Heart left ventricle (tissue), 16 donors: ENCODE results near the gene NAT16. TPM values are rescaled to one million over a fixed set of nuclear protein-coding genes. Genes with fewer than 3 reads are reported as not detected.

Experiments
- ATAC-seq, 4 donors: fragments of 200-7000 bp; cut with Tn5 transposase; one replicate each; pipeline ENCODE4 v1.9.1; 2020 to 2022; ENCODE audit warnings: moderate library complexity in 4 of 4, mild to moderate bottlenecking in 3 of 4, moderate number of reproducible peaks in 1 of 4
- DNase-seq, 5 donors: peaks; one replicate each; pipeline ENCODE4 v3.0.0-alpha.2; 2020
- H3K27ac ChIP-seq, 12 donors: fragments of 200-600 bp; sonication (generic) in 4 of 12; one replicate each; pipeline versions ENCODE4 v1.5.0 to v1.8.0; 2016 to 2022; ENCODE audit warnings: mild to moderate bottlenecking in 2 of 12
- H3K27me3 ChIP-seq, 9 donors: fragments of 200-600 bp; sonication (generic) in 2 of 9; one replicate each; pipeline versions ENCODE4 v1.5.1 to v1.8.0; 2016 to 2022; ENCODE audit warnings: mild to moderate bottlenecking in 3 of 9
- H3K36me3 ChIP-seq, 9 donors: fragments of 200-600 bp; sonication (generic) in 2 of 9; one replicate each; pipeline versions ENCODE4 v1.5.0 to v1.8.0; 2018 to 2022; ENCODE audit warnings: mild to moderate bottlenecking in 2 of 9
- H3K4me1 ChIP-seq, 12 donors: fragments of 200-600 bp; sonication (generic) in 4 of 12; one replicate each; pipeline versions ENCODE4 v1.5.0 to v1.8.0; 2016 to 2022; ENCODE audit warnings: mild to moderate bottlenecking in 3 of 12
- H3K4me3 ChIP-seq, 12 donors: fragments of 200-600 bp; sonication (generic) in 4 of 12; one replicate each; pipeline versions ENCODE4 v1.5.0 to v1.8.0; 2017 to 2022; ENCODE audit warnings: mild to moderate bottlenecking in 9 of 12, moderate library complexity in 4 of 12
- H3K9me3 ChIP-seq, 12 donors: fragments of 200-600 bp; sonication (generic) in 4 of 12; one replicate each; pipeline versions ENCODE4 v1.5.0 to v1.8.0; 2016 to 2022; ENCODE audit warnings: mild to moderate bottlenecking in 1 of 12
- CTCF ChIP-seq, 12 donors: fragments of 200-600 bp; sonication (generic) in 4 of 12; IDR thresholded peaks; one replicate each; pipeline versions ENCODE4 v1.5.0 to v1.8.0; 2018 to 2022; ENCODE audit warnings: antibody characterized with exemption in 12 of 12, mild to moderate bottlenecking in 5 of 12
- POLR2A ChIP-seq, 2 donors: fragments of 450-650 bp; IDR thresholded peaks; one replicate each; pipeline ENCODE4 v1.6.1; 2017; ENCODE audit warnings: antibody characterized with exemption in 2 of 2, mild to moderate bottlenecking in 2 of 2, moderate library complexity in 2 of 2
- WGBS, 4 donors: extraction: QIAGEN DNeasy Blood & Tissue Kit in 2 of 4; methylation state at CpG; one replicate each; pipeline versions ENCODE4 v1.1.5 to v1.1.7; 2013 to 2018; 5-methylcytosine and 5-hydroxymethylcytosine counted together
- intact Hi-C, 10 donors: fragments of 100-400 bp; cut with DNase I; formaldehyde crosslinking; loops; one replicate each; pipeline versions ENCODE4 v1.11.1 to v1.14.2; 2022
- polyA plus RNA-seq, 2 donors: library from polyadenylated mRNA; stranded (reverse); fragments of 200-250 nt; gene quantifications; one replicate each; pipeline ENCODE4 v1.2.3, GENCODE V29; 2013
- total RNA-seq, 9 donors: library from RNA; depleted of rRNA in 2 of 9; stranded (reverse); fragments of >200 nt in 2 of 9; fragmentation: NEBNext Ultra II Directional in 3 of 9; extraction: Animal tissue kit (Norgen Biotek cat#: 25700) in 3 of 9; gene quantifications; one replicate each; pipeline versions ENCODE4 v1.1.0 to v1.2.4, GENCODE V29; 2016 to 2023
- donor health status: ischemic (EF 13 %, LVEDD 7.1; RV severe dilation, severe dysfunction).
- donor health status: healthy with polysubstance abuse.
- donor health status: DM: no; HTN: yes; CAD: no.
- donor health status: DM: no; HTN: no; CAD: no.
- donor health status: ischemic (EF 25% LVEDD 6.9; RV normal size, moderate dysfunction).
- donor health status: ischemic (EF 25% LVEDD 5.7; RV mildly dilated, moderate dysfunction).
- donor health status: healthy.
- donor health status: DM: yes; HTN: yes; CAD: no.
- donor health status: ischemic (EF 35%, LVEDD 5.7; RV mildly dilated, moderate dysfunction).
- donor health status: nonischemic (EF 11% LVEDD 7.7; RV severe dilation, severe dysfunction).
- donor health status: DM: yes; HTN: yes; CAD: no.
- donor health status: PGD.
- donor health status: ischemic (EF 29% LVEDD 5.4; RV normal size, mild dysfunction).
- donor health status: nonischemic (EF 23%, LVEDD 6.1; RV moderate dilation, normal function).

NAT16 gene
- total and polyA plus RNA-seq, 11 donors: 0.23 TPM; not detected in 10

- TF ChIP-seq POLR2A (IDR thresholded peaks at IDR 0.05) (no peak), CTCF (IDR thresholded peaks at IDR 0.05) (no peak)
- WGBS, 4 donors: 62 to 65% (median 63%) methylated on average over 4 of the region's 4 CpGs
- DNase-seq: no peak
- Histone ChIP-seq H3K4me3 (peak overlapping the region in 11 of 12 donors; percentile 74 to 92 (median 80)), H3K9me3 (no peaks in the 10 kb centered on the region), H3K36me3 (peaks cover 0 to 34% (median 19%) of the 10 kb centered on the region in 9 donors), H3K27ac (no peak overlapping the region), H3K4me1 (peaks cover 0 to 17% (median 9%) of the 10 kb centered on the region in 12 donors), H3K27me3 (peaks cover 0 to 3% (median 0%) of the 10 kb centered on the region in 9 donors)
- no peak for ATAC-seq
- intact Hi-C loops: no loop called here
These were observed 24.8 kb downstream of the NAT16 start for GRCh38 chr7:101155303-101155702.

GRCh38 chr7:101154693-101155102 is 25.4 kb downstream of the NAT16 start:
- DNase-seq (no peak), ATAC-seq (peak in 3 of 4 donors; percentile 17 to 45 (median 29))
- Histone ChIP-seq H3K27ac (peak overlapping the region in 7 of 12 donors; percentile 24 to 58 (median 48)), H3K36me3 (peaks cover 0 to 30% (median 19%) of the 10 kb centered on the region in 9 donors), H3K4me1 (peaks cover 0 to 17% (median 9%) of the 10 kb centered on the region in 12 donors), H3K4me3 (peak overlapping the region; percentile 71 to 92 (median 80)), H3K9me3 (no peaks in the 10 kb centered on the region), H3K27me3 (peaks cover 0 to 3% (median 0%) of the 10 kb centered on the region in 9 donors)
- TF ChIP-seq POLR2A (IDR thresholded peaks at IDR 0.05): no peak
- TF ChIP-seq CTCF (IDR thresholded peaks at IDR 0.05): no peak
- WGBS, 4 donors: 0 to 1% (median 1%) methylated on average over 20 to 34 of the region's 34 CpGs
- intact Hi-C loops: no loop called here

- peak; percentile 93 to 97 (median 95) for DNase-seq
- Histone ChIP-seq H3K4me3 (peak within 1 kb of the TSS; percentile 71 to 92 (median 80)), H3K4me1 (peaks cover 0 to 17% (median 9%) of the 10 kb centered on the region in 12 donors), H3K27ac (peak within 1 kb of the TSS in 7 of 12 donors; percentile 24 to 58 (median 48)), H3K9me3 (no peaks in the 10 kb centered on the region), H3K27me3 (peaks cover 0 to 8% (median 0%) of the 10 kb centered on the region in 9 donors), H3K36me3 (peaks cover 0 to 25% (median 18%) of the 10 kb centered on the region in 9 donors)
- 2 to 6% (median 4%) methylated on average over 39 to 50 of the region's 51 CpGs for WGBS, 4 donors
- ATAC-seq: peak; percentile 87 to 99 (median 98)
- TF ChIP-seq CTCF (IDR thresholded peaks at IDR 0.05): no peak
- peak in 1 of 2 donors; percentile 41 for TF ChIP-seq POLR2A (IDR thresholded peaks at IDR 0.05)
- intact Hi-C loops: no loop called here
These were observed 26.0 kb downstream of the NAT16 start, which contains the start of gene AP1S1 for GRCh38 chr7:101153969-101154692. Gene AP1S1, plus strand, starts transcription at chr7:101154476. Its CDS starts 39 bp downstream, at chr7:101154515.

GRCh38 chr7:101151908-101152651 is 28.0 kb downstream of the NAT16 start:
- ATAC-seq (no peak), DNase-seq (no peak)
- peaks cover 0 to 20% (median 2%) of the 10 kb centered on the region in 9 donors for H3K27me3 ChIP-seq
- H3K4me3 ChIP-seq: no peak overlapping the region
- no peak overlapping the region for H3K27ac ChIP-seq
- peaks cover 0 to 17% (median 9%) of the 10 kb centered on the region in 12 donors for H3K4me1 ChIP-seq
- H3K9me3 ChIP-seq: no peaks in the 10 kb centered on the region
- 76 to 83% (median 80%) methylated on average over 2 of the region's 2 CpGs for WGBS, 4 donors
- TF ChIP-seq POLR2A (IDR thresholded peaks at IDR 0.05): no peak
- TF ChIP-seq CTCF (IDR thresholded peaks at IDR 0.05): no peak
- peaks cover 0 to 5% (median under 1%) of the 10 kb centered on the region in 9 donors for H3K36me3 ChIP-seq
- intact Hi-C loops: no loop called here
